Activated CD8-positive, alpha-beta T cell treated with anti-CD3 and anti-CD28 coated beads for 36 hours (primary cell): Measurements from ENCODE around the gene GPSM1. TPM values are rescaled to one million over a fixed set of nuclear protein-coding genes. Genes with fewer than 3 reads are reported as not detected.
A peak's percentile ranks its signal among the peaks of the same experiment; 100 is the strongest.

Source experiments
- ATAC-seq: fragments of 200-7000 bp; cut with Tn5 transposase; one replicate; pipeline ENCODE4 v1.10.0; 2021; ENCODE audit warnings: mild to moderate bottlenecking, moderate library complexity
- CTCF ChIA-PET: fragments of 350-600 bp; sonication (Branson Sonifier 250); formaldehyde crosslinking; loops from one replicate; lab custom pipeline; 2021; ENCODE audit warnings: antibody characterized with exemption; lab: Charles Lee
- POLR2A ChIA-PET: fragments of 350-600 bp; sonication (Branson Sonifier 250); formaldehyde crosslinking; loops from one replicate; lab custom pipeline; 2021; ENCODE audit warnings: antibody characterized with exemption; lab: Charles Lee
- DNase-seq: peaks from one replicate; pipeline ENCODE4 v3.0.0-alpha.2; 2020
- H3K27ac Mint-ChIP-seq: one replicate; pipeline ENCODE4 v1.8.0; 2021; ENCODE audit warnings: mild to moderate bottlenecking, mixed read lengths
- H3K27me3 Mint-ChIP-seq: one replicate; pipeline ENCODE4 v1.8.0; 2021; ENCODE audit warnings: mixed read lengths
- H3K36me3 Mint-ChIP-seq: one replicate; pipeline ENCODE4 v1.8.0; 2021; ENCODE audit warnings: low read depth, mixed read lengths
- H3K4me1 Mint-ChIP-seq: one replicate; pipeline ENCODE4 v1.8.0; 2021; ENCODE audit warnings: low read depth, mixed read lengths
- H3K4me3 Mint-ChIP-seq: one replicate; pipeline ENCODE4 v1.8.0; 2021; ENCODE audit warnings: mild to moderate bottlenecking, moderate library complexity, mixed read lengths
- H3K9me3 Mint-ChIP-seq: one replicate; pipeline ENCODE4 v1.8.0; 2021; ENCODE audit warnings: mixed read lengths
- intact Hi-C: fragments of 100-400 bp; cut with micrococcal nuclease; formaldehyde crosslinking; loops from one replicate; pipeline ENCODE4 v1.10.0; 2022
- total RNA-seq, 2 experiments: library from RNA; stranded (reverse); gene quantifications; one replicate each; pipeline ENCODE4 v1.2.3, GENCODE V29; 2021
- TF ChIP-seq, protein P1 (sequence below): fragments of 200-600 bp; IDR thresholded peaks from one replicate; pipeline ENCODE4 v1.8.0; 2022; ENCODE audit warnings: antibody characterized with exemption, mild to moderate bottlenecking

The GPSM1 gene
- total RNA-seq, 2 experiments from 2014 or later: 8.8 to 10.0 TPM

DNA sequence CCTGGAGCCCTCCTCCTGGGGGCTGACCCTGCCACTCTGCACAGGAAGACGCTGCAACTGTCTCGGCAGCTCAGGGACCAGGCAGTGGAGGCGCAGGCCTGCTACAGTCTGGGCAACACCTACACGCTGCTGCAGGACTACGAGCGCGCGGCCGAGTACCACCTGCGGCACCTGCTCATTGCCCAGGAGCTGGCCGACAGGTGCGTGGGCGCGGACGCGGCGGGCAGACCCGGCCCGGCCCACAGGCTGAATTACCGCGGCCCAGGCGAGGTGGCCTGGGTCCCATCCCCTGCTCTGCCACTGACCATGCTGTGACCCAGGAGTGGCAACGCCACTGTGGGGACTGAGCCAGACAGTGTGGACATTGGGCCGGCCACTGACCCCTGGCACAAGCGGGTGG, 11.2 kb downstream of the GPSM1 start:
- TF ChIP-seq, protein P1, sequence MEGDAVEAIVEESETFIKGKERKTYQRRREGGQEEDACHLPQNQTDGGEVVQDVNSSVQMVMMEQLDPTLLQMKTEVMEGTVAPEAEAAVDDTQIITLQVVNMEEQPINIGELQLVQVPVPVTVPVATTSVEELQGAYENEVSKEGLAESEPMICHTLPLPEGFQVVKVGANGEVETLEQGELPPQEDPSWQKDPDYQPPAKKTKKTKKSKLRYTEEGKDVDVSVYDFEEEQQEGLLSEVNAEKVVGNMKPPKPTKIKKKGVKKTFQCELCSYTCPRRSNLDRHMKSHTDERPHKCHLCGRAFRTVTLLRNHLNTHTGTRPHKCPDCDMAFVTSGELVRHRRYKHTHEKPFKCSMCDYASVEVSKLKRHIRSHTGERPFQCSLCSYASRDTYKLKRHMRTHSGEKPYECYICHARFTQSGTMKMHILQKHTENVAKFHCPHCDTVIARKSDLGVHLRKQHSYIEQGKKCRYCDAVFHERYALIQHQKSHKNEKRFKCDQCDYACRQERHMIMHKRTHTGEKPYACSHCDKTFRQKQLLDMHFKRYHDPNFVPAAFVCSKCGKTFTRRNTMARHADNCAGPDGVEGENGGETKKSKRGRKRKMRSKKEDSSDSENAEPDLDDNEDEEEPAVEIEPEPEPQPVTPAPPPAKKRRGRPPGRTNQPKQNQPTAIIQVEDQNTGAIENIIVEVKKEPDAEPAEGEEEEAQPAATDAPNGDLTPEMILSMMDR: no peak
- Mint-ChIP-seq H3K27ac (no peak overlapping the region), H3K4me3 (no peak overlapping the region), H3K9me3 (no peaks in the 10 kb centered on the region), H3K27me3 (no peaks in the 10 kb centered on the region), H3K36me3 (no peaks in the 10 kb centered on the region), H3K4me1 (peaks cover 5% of the 10 kb centered on the region)
- POLR2A ChIA-PET: interaction anchor here (0.6 kb wide), 1 partner anchor 91 kb away, joined by 3 read pairs; no protein-coding TSS in a partner anchor
- CTCF ChIA-PET: no interaction called here
- DNase-seq (no peak), ATAC-seq (no peak)
- intact Hi-C loops: no loop called here

DNA sequence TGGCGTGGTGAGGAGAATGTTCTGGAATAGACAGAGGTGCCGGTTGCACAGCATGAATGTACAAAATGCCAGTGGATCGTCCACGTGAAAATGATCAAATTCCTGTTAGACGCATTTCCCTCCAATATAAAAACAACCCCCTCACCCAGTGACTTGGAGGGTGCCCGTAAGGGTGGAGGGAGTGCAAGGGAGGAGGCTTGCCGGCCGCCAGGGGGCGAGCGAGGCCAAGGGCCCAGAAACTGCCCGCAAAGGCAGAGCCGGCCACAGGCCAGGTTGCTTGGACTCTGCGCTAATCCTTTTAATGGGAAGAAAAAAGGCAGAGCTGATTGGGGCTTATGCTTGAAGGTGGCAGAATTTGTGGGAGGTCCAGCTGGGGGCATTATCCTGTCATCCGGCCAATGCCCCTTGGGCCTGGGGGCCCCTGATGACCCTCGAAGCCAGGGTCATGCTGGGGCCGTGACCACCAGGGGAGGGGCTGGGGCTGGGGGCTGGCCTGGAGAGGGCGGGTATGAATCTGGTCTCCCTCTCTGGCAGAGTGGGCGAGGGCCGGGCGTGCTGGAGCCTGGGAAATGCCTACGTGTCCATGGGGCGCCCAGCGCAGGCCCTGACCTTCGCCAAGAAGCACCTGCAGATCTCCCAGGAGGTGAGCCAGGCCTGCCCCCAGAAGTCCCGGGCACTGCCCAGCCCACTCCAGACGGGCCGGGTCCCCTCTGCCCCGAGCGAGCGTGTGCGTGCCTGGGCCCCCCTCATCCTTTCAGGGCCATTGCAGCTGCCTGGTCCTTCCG, 12.0 kb downstream of the GPSM1 start:
- ChIA-PET POLR2A (interaction anchor here (1.0 kb wide), 1 partner anchor 14 kb away, joined by 3 read pairs; no protein-coding TSS in a partner anchor), CTCF (interaction anchor here (1.0 kb wide), 1 partner anchor 12 kb away, joined by 4 read pairs; the partner anchor contains the start of gene GPSM1)
- peaks cover 5% of the 10 kb centered on the region for H3K4me1 Mint-ChIP-seq
- no peak overlapping the region for H3K4me3 Mint-ChIP-seq
- ATAC-seq: no peak
- DNase-seq: peak; percentile 37
- no peak overlapping the region for H3K27ac Mint-ChIP-seq
- H3K36me3 Mint-ChIP-seq: no peaks in the 10 kb centered on the region
- no peaks in the 10 kb centered on the region for H3K9me3 Mint-ChIP-seq
- no peaks in the 10 kb centered on the region for H3K27me3 Mint-ChIP-seq
- TF ChIP-seq, protein P1: peak; percentile 41
- intact Hi-C loops: no loop called here

DNA sequence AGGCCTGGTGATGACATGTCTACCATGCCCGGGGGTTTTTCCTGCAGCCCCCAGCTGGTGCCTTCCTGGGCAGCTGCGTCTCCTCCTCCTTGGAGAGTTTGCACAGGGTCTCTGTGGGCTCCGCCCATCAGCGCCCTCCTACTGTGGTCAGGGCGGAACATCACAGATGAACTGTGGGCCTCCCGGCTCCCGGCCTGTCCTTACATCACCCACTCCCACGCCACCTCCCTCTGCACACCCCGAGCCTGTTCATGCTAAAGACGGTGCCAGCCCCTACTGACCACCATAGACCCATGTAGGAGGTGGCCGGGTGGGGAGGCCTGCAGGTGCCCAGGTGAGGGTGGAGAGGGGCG, 12.6 kb downstream of the GPSM1 start:
- CTCF ChIA-PET: interaction anchor here (1.0 kb wide), 1 partner anchor 12 kb away, joined by 4 read pairs; the partner anchor contains the start of gene GPSM1

DNA sequence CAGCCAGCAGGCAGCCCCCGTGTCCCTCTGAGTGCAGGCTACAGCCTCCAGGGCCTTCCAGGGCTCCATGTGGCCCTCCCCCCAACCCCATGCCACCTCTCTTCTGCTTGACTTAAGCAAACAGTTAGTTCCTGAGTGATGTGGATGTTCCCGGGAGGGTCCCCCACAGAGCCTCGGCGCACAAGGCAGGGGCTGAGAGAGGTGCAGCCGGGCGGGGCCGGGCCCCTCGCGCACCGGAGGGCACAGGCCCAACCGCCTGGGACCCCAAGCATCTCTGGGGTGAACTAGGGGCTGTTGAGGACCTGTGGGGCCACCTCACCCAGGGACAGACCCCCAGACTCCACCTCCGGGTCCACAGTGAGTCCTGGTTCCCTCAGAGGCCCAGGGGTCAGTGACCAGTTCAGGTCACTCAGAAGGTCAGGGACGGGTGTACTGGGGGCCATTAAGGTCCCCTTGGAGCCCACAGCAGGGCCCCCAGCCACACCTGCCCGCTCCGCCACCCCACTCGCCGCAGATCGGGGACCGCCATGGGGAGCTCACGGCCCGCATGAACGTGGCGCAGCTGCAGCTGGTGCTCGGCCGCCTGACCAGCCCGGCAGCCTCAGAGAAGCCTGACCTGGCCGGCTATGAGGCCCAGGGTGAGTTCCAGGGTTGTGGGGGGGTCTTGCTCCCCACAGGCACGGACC, 13.2 kb downstream of the GPSM1 start:
- CTCF ChIA-PET: interaction anchor here (1.0 to 1.4 kb wide), 2 partner anchors 13 to 83 kb away, joined by 3 to 4 read pairs; partner anchors contain the start of gene GPSM1

More for the DNA sequence above, 12.6 kb downstream of the GPSM1 start:
- DNase-seq (no peak), ATAC-seq (no peak)
- Mint-ChIP-seq H3K4me3 (no peak overlapping the region), H3K4me1 (peaks cover 5% of the 10 kb centered on the region), H3K27ac (no peak overlapping the region), H3K9me3 (no peaks in the 10 kb centered on the region), H3K27me3 (no peaks in the 10 kb centered on the region), H3K36me3 (no peaks in the 10 kb centered on the region)
- POLR2A ChIA-PET: interaction anchor here (1.0 kb wide), 1 partner anchor 14 kb away, joined by 3 read pairs; no protein-coding TSS in a partner anchor
- intact Hi-C loops: no loop called here
- TF ChIP-seq, protein P1: no peak

More for the DNA sequence above, 13.2 kb downstream of the GPSM1 start:
- no peak overlapping the region for H3K4me3 Mint-ChIP-seq
- TF ChIP-seq, protein P1: no peak
- H3K36me3 Mint-ChIP-seq: no peaks in the 10 kb centered on the region
- no peak for ATAC-seq
- intact Hi-C loops: no loop called here
- no peaks in the 10 kb centered on the region for H3K27me3 Mint-ChIP-seq
- POLR2A ChIA-PET: interaction anchor here (0.9 to 1.4 kb wide), 3 partner anchors 9 to 13 kb away, joined by 3 read pairs; no protein-coding TSS in a partner anchor
- no peak overlapping the region for H3K27ac Mint-ChIP-seq
- H3K4me1 Mint-ChIP-seq: peaks cover 5% of the 10 kb centered on the region
- no peak for DNase-seq
- H3K9me3 Mint-ChIP-seq: no peaks in the 10 kb centered on the region
